ENCODE data around the gene BEGAIN. TPM values are rescaled to one million over a fixed set of nuclear protein-coding genes. Genes with fewer than 3 reads are reported as not detected.

BEGAIN gene
- total RNA-seq, 1 experiment from 2014 or later: 0.54 TPM

DNA sequence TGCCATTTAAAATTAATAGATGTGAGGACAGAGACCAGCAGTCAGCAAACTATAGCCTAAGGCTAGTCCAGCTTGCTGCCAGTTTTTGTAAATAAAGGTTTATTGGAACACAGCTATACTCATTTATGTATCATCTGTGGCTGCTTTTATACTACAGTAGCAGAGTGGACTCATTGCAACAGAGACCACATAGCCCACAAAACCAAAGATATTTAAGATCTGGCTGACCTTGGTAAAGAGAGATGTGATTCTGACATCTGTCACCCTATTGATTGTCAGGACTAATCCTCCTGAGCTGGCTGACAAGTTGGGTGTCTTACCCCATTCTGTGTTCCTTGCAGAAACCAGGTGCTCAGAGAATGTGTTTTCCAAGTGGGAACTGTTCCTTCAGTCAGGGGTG, 99.9 kb downstream of the BEGAIN start:
- H3K4me1 ChIP-seq: no peaks in the 10 kb centered on the region
- no peaks in the 10 kb centered on the region for H3K4me1 Mint-ChIP-seq (ENCODE audit: low read depth, unreplicated experiment)
- H3K36me3 ChIP-seq (ENCODE audit: control insufficient read depth, insufficient read depth, low read length): no peaks in the 10 kb centered on the region
- ChIA-PET POLR2A (no interaction called here), CTCF (no interaction called here)
- H3K9me3 Mint-ChIP-seq (ENCODE audit: unreplicated experiment): no peaks in the 10 kb centered on the region
- H3K4me3 ChIP-seq (ENCODE audit: low read depth, low read length): no peak overlapping the region
- H3K27me3 Mint-ChIP-seq (ENCODE audit: insufficient read depth, unreplicated experiment): no peaks in the 10 kb centered on the region
- H3K27me3 ChIP-seq (replicated peaks; ENCODE audit: control insufficient read depth, insufficient read depth, low read length): no peaks in the 10 kb centered on the region
- no peaks in the 10 kb centered on the region for H3K9me3 ChIP-seq
- intact Hi-C loops (cut with micrococcal nuclease; ENCODE audit: unreplicated experiment): no loop called here
- TF ChIP-seq, protein P1, sequence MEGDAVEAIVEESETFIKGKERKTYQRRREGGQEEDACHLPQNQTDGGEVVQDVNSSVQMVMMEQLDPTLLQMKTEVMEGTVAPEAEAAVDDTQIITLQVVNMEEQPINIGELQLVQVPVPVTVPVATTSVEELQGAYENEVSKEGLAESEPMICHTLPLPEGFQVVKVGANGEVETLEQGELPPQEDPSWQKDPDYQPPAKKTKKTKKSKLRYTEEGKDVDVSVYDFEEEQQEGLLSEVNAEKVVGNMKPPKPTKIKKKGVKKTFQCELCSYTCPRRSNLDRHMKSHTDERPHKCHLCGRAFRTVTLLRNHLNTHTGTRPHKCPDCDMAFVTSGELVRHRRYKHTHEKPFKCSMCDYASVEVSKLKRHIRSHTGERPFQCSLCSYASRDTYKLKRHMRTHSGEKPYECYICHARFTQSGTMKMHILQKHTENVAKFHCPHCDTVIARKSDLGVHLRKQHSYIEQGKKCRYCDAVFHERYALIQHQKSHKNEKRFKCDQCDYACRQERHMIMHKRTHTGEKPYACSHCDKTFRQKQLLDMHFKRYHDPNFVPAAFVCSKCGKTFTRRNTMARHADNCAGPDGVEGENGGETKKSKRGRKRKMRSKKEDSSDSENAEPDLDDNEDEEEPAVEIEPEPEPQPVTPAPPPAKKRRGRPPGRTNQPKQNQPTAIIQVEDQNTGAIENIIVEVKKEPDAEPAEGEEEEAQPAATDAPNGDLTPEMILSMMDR (IDR thresholded peaks at IDR 0.05; ENCODE audit: insufficient read depth in 1 of 2, low read depth in 1 of 2, low read length in 1 of 2, severe bottlenecking in 1 of 2, unreplicated experiment in 1 of 2): no peak
- H3K27ac Mint-ChIP-seq (ENCODE audit: unreplicated experiment): no peak overlapping the region
- DNase-seq: no peak
- BruUV-seq (replicated peaks): no TSS peak
- H3K36me3 Mint-ChIP-seq (ENCODE audit: insufficient read depth, unreplicated experiment): no peaks in the 10 kb centered on the region
- no peak overlapping the region for H3K4me3 Mint-ChIP-seq (ENCODE audit: unreplicated experiment)

Other genes with a start within 250 kb of the BEGAIN start
- 4.7 and 4.8 TPM in 2 replicates for gene WDR25, start 210.9 kb downstream of the BEGAIN start, total RNA-seq (2022)
- not detected in 2 replicates for gene DLK1, start 139.5 kb upstream of the BEGAIN start, total RNA-seq (2022)
- 0.37 TPM in 1 of 2 replicates, not detected in the other for gene MEG3, start 238.7 kb upstream of the BEGAIN start, total RNA-seq (2022)